Mesothelial cell of epicardium (in vitro differentiated cells): ENCODE data around the gene RGL3. TPM values are rescaled to one million over a fixed set of nuclear protein-coding genes. Genes with fewer than 3 reads are reported as not detected.
A peak's percentile ranks its signal among the peaks of the same experiment; 100 is the strongest.
"Not testable (repeated sequence)": the region's sequence is repeated elsewhere in the genome, so short reads cannot be mapped to it uniquely, and the experiment has no call there.

Experiments used
- DNase-seq, 2 experiments: peaks; one replicate each; pipeline ENCODE4 v3.0.0; 2021; ENCODE audit warnings: low spot score in 2 of 2; ENCODE audit not compliant: unreplicated experiment in 2 of 2
- H3K27ac Mint-ChIP-seq: 2 replicates; pipeline ENCODE4 v1.8.0; 2021; ENCODE audit warnings: mixed read lengths
- H3K27me3 Mint-ChIP-seq: 2 replicates; pipeline ENCODE4 v1.8.0; 2021; ENCODE audit warnings: low read depth, mixed read lengths
- H3K36me3 Mint-ChIP-seq: 2 replicates; pipeline ENCODE4 v1.8.0; 2021; ENCODE audit warnings: mixed read lengths
- H3K4me1 Mint-ChIP-seq: 2 replicates; pipeline ENCODE4 v1.8.0; 2021; ENCODE audit warnings: mixed read lengths
- H3K4me3 Mint-ChIP-seq: 2 replicates; pipeline ENCODE4 v1.8.0; 2021; ENCODE audit warnings: mild to moderate bottlenecking, moderate library complexity, mixed read lengths
- H3K9me3 Mint-ChIP-seq: 2 replicates; pipeline ENCODE4 v1.8.0; 2021; ENCODE audit warnings: mixed read lengths
- CTCF ChIP-seq: fragments of 200-600 bp; sonication (generic); IDR thresholded peaks from one replicate; pipeline ENCODE4 v1.5.0; 2021; ENCODE audit warnings: antibody characterized with exemption; ENCODE audit not compliant: unreplicated experiment
- total RNA-seq: library from RNA; stranded (reverse); gene quantifications from 3 replicates; pipeline ENCODE4 v1.2.1, GENCODE V29; 2021

The RGL3 gene
- total RNA-seq, 1 donor from 2014 or later, result 80.8 TPM

- H3K9me3 Mint-ChIP-seq, result no peaks in the 10 kb centered on the region
- no peaks in the 10 kb centered on the region for H3K36me3 Mint-ChIP-seq
- H3K4me1 Mint-ChIP-seq, result peaks cover 8% of the 10 kb centered on the region
- no peak overlapping the region for H3K4me3 Mint-ChIP-seq
- H3K27ac Mint-ChIP-seq, result peak overlapping the region; percentile 9
- TF ChIP-seq CTCF, result no peak
- H3K27me3 Mint-ChIP-seq, result peaks cover 6% of the 10 kb centered on the region
- no peak for DNase-seq
These were observed 37.5 kb upstream of the RGL3 start for GRCh38 chr19:11456659-11457058.

GRCh38 chr19:11455233-11455554 lies 36.1 kb upstream of the RGL3 start:
- H3K36me3 Mint-ChIP-seq, H3K27ac Mint-ChIP-seq, H3K9me3 Mint-ChIP-seq, H3K4me1 Mint-ChIP-seq, DNase-seq, H3K4me3 Mint-ChIP-seq, H3K27me3 Mint-ChIP-seq: not testable (repeated sequence)

- Mint-ChIP-seq H3K27ac (peak overlapping the region; percentile 1), H3K9me3 (no peaks in the 10 kb centered on the region), H3K4me1 (peaks cover 8% of the 10 kb centered on the region), H3K27me3 (no peaks in the 10 kb centered on the region), H3K36me3 (peaks cover 4% of the 10 kb centered on the region), H3K4me3 (no peak overlapping the region)
- no peak for DNase-seq
- TF ChIP-seq CTCF, result peak; percentile 54
These were observed 34.6 kb upstream of the RGL3 start for GRCh38 chr19:11453468-11454341.

- H3K4me3 Mint-ChIP-seq, result no peak overlapping the region
- H3K4me1 Mint-ChIP-seq, result peaks cover 8% of the 10 kb centered on the region
- no peaks in the 10 kb centered on the region for H3K27me3 Mint-ChIP-seq
- H3K36me3 Mint-ChIP-seq, result peaks cover 5% of the 10 kb centered on the region
- DNase-seq, result no peak
- H3K9me3 Mint-ChIP-seq, result no peaks in the 10 kb centered on the region
- no peak for TF ChIP-seq CTCF
- peak overlapping the region; percentile 57 for H3K27ac Mint-ChIP-seq
These were observed 33.7 kb upstream of the RGL3 start for GRCh38 chr19:11452620-11453310.

- H3K4me3 Mint-ChIP-seq, result no peak overlapping the region
- peaks cover 8% of the 10 kb centered on the region for H3K4me1 Mint-ChIP-seq
- peaks cover 5% of the 10 kb centered on the region for H3K36me3 Mint-ChIP-seq
- DNase-seq, result no peak
- no peaks in the 10 kb centered on the region for H3K9me3 Mint-ChIP-seq
- H3K27ac Mint-ChIP-seq, result peak overlapping the region; percentile 57
- TF ChIP-seq CTCF, result no peak
- H3K27me3 Mint-ChIP-seq, result no peaks in the 10 kb centered on the region
These were observed 32.9 kb upstream of the RGL3 start for GRCh38 chr19:11451871-11452619.

- Mint-ChIP-seq H3K4me3 (no peak overlapping the region), H3K9me3 (no peaks in the 10 kb centered on the region), H3K27me3 (no peaks in the 10 kb centered on the region), H3K27ac (no peak overlapping the region), H3K36me3 (peaks cover 5% of the 10 kb centered on the region), H3K4me1 (peaks cover 8% of the 10 kb centered on the region)
- TF ChIP-seq CTCF, result no peak
- DNase-seq, result no peak
These were observed 32.3 kb upstream of the RGL3 start for GRCh38 chr19:11451327-11451870.
